Endothelial cell of umbilical vein (primary cell): ENCODE results near the gene SLC22A17. TPM values are rescaled to one million over a fixed set of nuclear protein-coding genes. Genes with fewer than 3 reads are reported as not detected.

Experiments used
- BruUV-seq: library from RNA; stranded (reverse); fragments of 400-500 nt; replicated peaks from 2 replicates; lab custom pipeline; 2021; lab: Mats Ljungman, UMichigan
- CTCF ChIA-PET: fragments of 300-600, 350-600 bp; sonication (Branson Sonifier 250); formaldehyde crosslinking; loops from one replicate; lab custom pipeline; 2021; ENCODE audit warnings: antibody characterized with exemption, inconsistent platforms; lab: Charles Lee
- POLR2A ChIA-PET: fragments of 300-600, 350-600 bp; sonication (Branson Sonifier 250); formaldehyde crosslinking; loops from one replicate; lab custom pipeline; 2021; ENCODE audit warnings: antibody characterized with exemption, inconsistent platforms; lab: Charles Lee
- DNase-seq: peaks from one replicate; pipeline ENCODE4 v3.0.0-alpha.2; 2011; ENCODE audit warnings: low read depth, low spot score
- FAIRE-seq: peaks from 2 replicates; lab custom pipeline; 2011; peaks lifted over from hg19 to GRCh38; lab: Jason Lieb, UNC
- H2AFZ ChIP-seq: 2 replicates; pipeline ENCODE4 v1.6.0; 2012; ENCODE audit warnings: low read depth, low read length, control low read depth, inconsistent platforms
- H3K27ac ChIP-seq: 2 replicates; pipeline ENCODE4 v1.5.1; 2011; ENCODE audit warnings: low read depth, mild to moderate bottlenecking, control low read depth, low read length, moderate library complexity; ENCODE audit not compliant: insufficient read depth
- H3K27me3 ChIP-seq, 2 experiments: 2 replicates each; pipeline versions ENCODE4 v1.6.0 to v1.6.1; 2011; ENCODE audit warnings: low read length in 2 of 2, mixed read lengths in 1 of 2; ENCODE audit not compliant: control insufficient read depth in 2 of 2, insufficient read depth in 2 of 2
- H3K36me3 ChIP-seq, 2 experiments: 2 replicates in 1 of 2; 3 replicates in 1 of 2; pipeline ENCODE4 v1.5.1; 2011; ENCODE audit warnings: low read length in 2 of 2, mild to moderate bottlenecking in 1 of 2, moderate library complexity in 1 of 2; ENCODE audit not compliant: control insufficient read depth in 2 of 2, insufficient read depth in 2 of 2; ENCODE audit errors: extremely low read depth in 1 of 2
- H3K4me1 ChIP-seq: 3 replicates; pipeline ENCODE4 v1.5.1; 2011; ENCODE audit warnings: mild to moderate bottlenecking, low read length; ENCODE audit not compliant: control insufficient read depth, insufficient read depth; ENCODE audit errors: extremely low read depth
- H3K4me2 ChIP-seq: 2 replicates; pipeline ENCODE4 v1.6.1; 2011; ENCODE audit warnings: low read length, control low read depth, mixed read lengths; ENCODE audit not compliant: insufficient read depth
- H3K4me3 ChIP-seq, 3 experiments: fragments of 200-600 bp in 1 of 3; sonication (generic), shearing (Covaris generic) in 1 of 3; replicated peaks in 1 of 3; 2 replicates each; pipeline ENCODE4 v1.5.1; 2011 to 2016; ENCODE audit warnings: control low read depth in 3 of 3, low read length in 3 of 3, mild to moderate bottlenecking in 2 of 3, inconsistent platforms in 1 of 3, low read depth in 1 of 3, moderate library complexity in 1 of 3; ENCODE audit not compliant: insufficient read depth in 1 of 3
- H3K79me2 ChIP-seq: 2 replicates; pipeline ENCODE4 v1.6.0; 2012; ENCODE audit warnings: low read length, inconsistent platforms; ENCODE audit not compliant: control insufficient read depth, insufficient read depth
- H3K9ac ChIP-seq: replicated peaks from 2 replicates; pipeline ENCODE3; 2011; ENCODE audit warnings: low read length, control low read depth; ENCODE audit not compliant: insufficient read depth; ENCODE audit errors: extremely low read depth
- H3K9me1 ChIP-seq: replicated peaks from 3 replicates; pipeline ENCODE4 v1.6.0; 2011; ENCODE audit warnings: mild to moderate bottlenecking, low read length; ENCODE audit not compliant: control insufficient read depth, insufficient read depth; ENCODE audit errors: extremely low read depth
- H3K9me3 ChIP-seq: replicated peaks from 2 replicates; pipeline ENCODE4 v1.5.1; 2012; ENCODE audit warnings: low read length, inconsistent platforms; ENCODE audit not compliant: control insufficient read depth, insufficient read depth
- H4K20me1 ChIP-seq: replicated peaks from 2 replicates; pipeline ENCODE3; 2011; ENCODE audit warnings: mild to moderate bottlenecking, low read length; ENCODE audit not compliant: control insufficient read depth, insufficient read depth; ENCODE audit errors: extremely low read depth
- EZH2 ChIP-seq: IDR thresholded peaks from 2 replicates; pipeline ENCODE4 v1.6.1; 2012; ENCODE audit warnings: borderline replicate concordance, low read depth, mild to moderate bottlenecking, moderate library complexity, low read length, inconsistent platforms; ENCODE audit not compliant: severe bottlenecking
- FOS ChIP-seq: IDR thresholded peaks from 2 replicates; pipeline ENCODE4 v1.6.1; 2011; ENCODE audit warnings: mild to moderate bottlenecking, low read length, moderate library complexity, borderline replicate concordance; ENCODE audit not compliant: insufficient read depth
- JUN ChIP-seq: IDR thresholded peaks from 2 replicates; pipeline ENCODE4 v1.6.1; 2011; ENCODE audit warnings: borderline replicate concordance, low read depth; ENCODE audit not compliant: insufficient read length, insufficient read depth
- MYC ChIP-seq: IDR thresholded peaks from one replicate; pipeline ENCODE4 v1.6.1; 2011; ENCODE audit warnings: mild to moderate bottlenecking, low read depth, low read length
- POLR2AphosphoS5 ChIP-seq: IDR thresholded peaks from 2 replicates; pipeline ENCODE4 v1.6.1; 2012; ENCODE audit warnings: low read depth, mild to moderate bottlenecking, control low read depth, low read length, moderate library complexity; ENCODE audit not compliant: insufficient read depth
- dilution Hi-C: fragments of 300-500 bp; cut with MboI; formaldehyde crosslinking; loops from one replicate; pipeline ENCODE4 v1.15.0; 2019; ENCODE audit warnings: low sequenced_read_pairs; ENCODE audit not compliant: extremely low pct_ligation_motif_present
- intact Hi-C: fragments of 100-400 bp; cut with micrococcal nuclease; formaldehyde crosslinking; loops from one replicate; pipeline ENCODE4 v1.10.0; 2022
- polyA plus RNA-seq, 4 experiments: library from polyadenylated mRNA; depleted of rRNA in 3 of 4; stranded (reverse) in 3 of 4; unstranded in 1 of 4; fragments of >200 nt; gene quantifications; 2 replicates each; pipeline versions ENCODE4 v1.2.1 to v1.2.3, GENCODE V29; 2011 to 2012; ENCODE audit warnings: missing spikeins in 1 of 4
- total RNA-seq: library from RNA; stranded (reverse); gene quantifications from 2 replicates; pipeline ENCODE4 v1.2.3, GENCODE V29; 2021
- TF ChIP-seq, protein P1 (sequence below): IDR thresholded peaks from 2 replicates; pipeline ENCODE4 v1.6.1; 2011; ENCODE audit not compliant: insufficient read depth, insufficient read length
- TF ChIP-seq, protein P2 (sequence below), 2 donors: IDR thresholded peaks; 1 replicate in 1 of 2; 2 replicates in 1 of 2; pipeline ENCODE4 v1.5.1; 2011; ENCODE audit warnings: low read length in 2 of 2, mild to moderate bottlenecking in 2 of 2, moderate library complexity in 2 of 2, control low read depth in 1 of 2, inconsistent platforms in 1 of 2, low read depth in 1 of 2; ENCODE audit not compliant: insufficient read depth in 1 of 2; ENCODE audit errors: extremely low read depth in 1 of 2

The SLC22A17 gene
- total and polyA plus RNA-seq, 2 donors (not counting 3 experiments of a cell fraction or from before 2014, with no cell fraction given), result 2.9 to 4.6 TPM

DNA sequence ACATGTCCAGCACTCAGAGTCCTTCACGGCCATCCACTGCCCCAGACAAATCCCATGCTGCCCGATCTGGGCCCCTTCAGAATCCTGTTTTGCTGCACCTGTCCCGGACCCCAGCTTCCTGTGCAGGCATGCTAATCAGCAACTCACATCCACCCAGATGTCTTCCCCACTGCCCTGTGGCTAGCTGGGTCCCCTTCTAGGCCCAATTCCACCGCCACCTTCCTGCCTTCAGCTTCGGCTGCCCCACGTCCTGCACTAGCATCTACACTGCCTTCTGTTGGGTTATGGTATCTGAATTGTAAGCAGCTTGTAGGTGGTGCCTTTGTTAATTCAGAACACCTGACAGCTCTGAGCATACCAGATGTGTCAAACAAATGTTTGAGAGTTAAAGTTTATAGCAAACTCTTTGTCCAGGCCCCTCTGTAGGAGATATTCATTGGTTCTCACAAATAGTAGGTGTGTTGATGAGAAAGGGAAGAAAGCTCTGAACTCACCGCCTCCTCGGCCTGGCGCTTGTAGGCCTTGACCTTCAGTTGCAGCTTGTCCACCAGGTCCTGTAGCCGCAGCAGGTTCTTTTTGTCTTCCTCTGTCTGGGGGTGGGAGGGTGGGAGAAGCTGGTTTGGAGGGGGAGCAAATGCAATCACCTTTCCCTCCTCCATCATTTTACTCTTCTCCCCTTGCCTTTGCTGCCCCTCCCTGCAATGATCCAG is 30.2 kb upstream of the SLC22A17 start:
- Histone ChIP-seq H3K9me1 (no peaks in the 10 kb centered on the region), H3K4me2 (no peak overlapping the region), H3K4me1 (no peaks in the 10 kb centered on the region), H3K9me3 (no peaks in the 10 kb centered on the region), H4K20me1 (no peaks in the 10 kb centered on the region), H2AFZ (no peak overlapping the region), H3K27me3 (no peaks in the 10 kb centered on the region), H3K36me3 (no peaks in the 10 kb centered on the region), H3K79me2 (no peaks in the 10 kb centered on the region), H3K27ac (no peak overlapping the region), H3K4me3 (no peak overlapping the region), H3K9ac (no peak overlapping the region)
- no peak for DNase-seq
- intact Hi-C loops, result no loop called here
- dilution Hi-C loops, result no loop called here
- TF ChIP-seq JUN (no peak), FOS (no peak), MYC (no peak), EZH2 (no peak), POLR2AphosphoS5 (no peak)
- TF ChIP-seq, protein P1, sequence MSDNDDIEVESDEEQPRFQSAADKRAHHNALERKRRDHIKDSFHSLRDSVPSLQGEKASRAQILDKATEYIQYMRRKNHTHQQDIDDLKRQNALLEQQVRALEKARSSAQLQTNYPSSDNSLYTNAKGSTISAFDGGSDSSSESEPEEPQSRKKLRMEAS, result no peak
- TF ChIP-seq, protein P2, sequence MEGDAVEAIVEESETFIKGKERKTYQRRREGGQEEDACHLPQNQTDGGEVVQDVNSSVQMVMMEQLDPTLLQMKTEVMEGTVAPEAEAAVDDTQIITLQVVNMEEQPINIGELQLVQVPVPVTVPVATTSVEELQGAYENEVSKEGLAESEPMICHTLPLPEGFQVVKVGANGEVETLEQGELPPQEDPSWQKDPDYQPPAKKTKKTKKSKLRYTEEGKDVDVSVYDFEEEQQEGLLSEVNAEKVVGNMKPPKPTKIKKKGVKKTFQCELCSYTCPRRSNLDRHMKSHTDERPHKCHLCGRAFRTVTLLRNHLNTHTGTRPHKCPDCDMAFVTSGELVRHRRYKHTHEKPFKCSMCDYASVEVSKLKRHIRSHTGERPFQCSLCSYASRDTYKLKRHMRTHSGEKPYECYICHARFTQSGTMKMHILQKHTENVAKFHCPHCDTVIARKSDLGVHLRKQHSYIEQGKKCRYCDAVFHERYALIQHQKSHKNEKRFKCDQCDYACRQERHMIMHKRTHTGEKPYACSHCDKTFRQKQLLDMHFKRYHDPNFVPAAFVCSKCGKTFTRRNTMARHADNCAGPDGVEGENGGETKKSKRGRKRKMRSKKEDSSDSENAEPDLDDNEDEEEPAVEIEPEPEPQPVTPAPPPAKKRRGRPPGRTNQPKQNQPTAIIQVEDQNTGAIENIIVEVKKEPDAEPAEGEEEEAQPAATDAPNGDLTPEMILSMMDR (IDR thresholded peaks at IDR 0.05; ENCODE audit: extremely low read depth in 1 of 2, insufficient read depth in 1 of 2, low read depth in 1 of 2, low read length in 2 of 2), result no peak
- BruUV-seq, result no TSS peak
- ChIA-PET CTCF (interaction anchor here (1.2 to 4.7 kb wide), 3 partner anchors 14 to 262 kb away, joined by 4 to 48 read pairs (median 36); no protein-coding TSS in a partner anchor), POLR2A (no interaction called here)
- no peak for FAIRE-seq
